K562 (cell line): ENCODE measurements around the gene SYNGR3. TPM values are rescaled to one million over a fixed set of nuclear protein-coding genes. Genes with fewer than 3 reads are reported as not detected.

Experiments
- ELF4 ChIP-seq: fragments of 450-650 bp; formaldehyde crosslinking; IDR thresholded peaks from 2 replicates; pipeline ENCODE4 v1.4.0; 2022; ENCODE audit warnings: missing genetic modification characterization
- HNRNPL ChIP-seq: fragments of 200-400 bp; formaldehyde crosslinking; IDR thresholded peaks from 2 replicates; pipeline ENCODE4 v1.6.1; 2017; ENCODE audit warnings: low read depth, mild to moderate bottlenecking, low read length
- KDM5B ChIP-seq: fragments of 200-600 bp; sonication (generic); IDR thresholded peaks from 2 replicates; pipeline ENCODE4 v1.6.1; 2012; ENCODE audit warnings: low read depth, mild to moderate bottlenecking, moderate library complexity, low read length, control low read depth, inconsistent platforms; ENCODE audit not compliant: insufficient replicate concordance
- KLF6 ChIP-seq: fragments of 250-450 bp; sonication (Bioruptor Pico); IDR thresholded peaks from 2 replicates; pipeline ENCODE4 v1.4.0; 2020; ENCODE audit warnings: mild to moderate bottlenecking, moderate library complexity, borderline replicate concordance
- NEUROD1 ChIP-seq: fragments of 150-350 bp; IDR thresholded peaks from 2 replicates; pipeline ENCODE4 v1.6.1; 2014; ENCODE audit warnings: borderline replicate concordance, low read length, low read depth; ENCODE audit not compliant: partially characterized antibody
- PCBP2 ChIP-seq: fragments of 200-400 bp; formaldehyde crosslinking; IDR thresholded peaks from 2 replicates; pipeline ENCODE4 v1.6.1; 2018; ENCODE audit warnings: low read length, low read depth, mild to moderate bottlenecking, moderate library complexity; ENCODE audit not compliant: poor library complexity, severe bottlenecking
- POLR2AphosphoS5 ChIP-seq: IDR thresholded peaks from 2 replicates; pipeline ENCODE4 v1.6.1; 2011; ENCODE audit warnings: mild to moderate bottlenecking, low read depth, low read length, moderate library complexity; ENCODE audit not compliant: control insufficient read depth, insufficient read depth
- SMARCE1 ChIP-seq: fragments of 450-650 bp; IDR thresholded peaks from 2 replicates; pipeline ENCODE4 v1.7.1; 2016; ENCODE audit warnings: mild to moderate bottlenecking
- SMC3 ChIP-seq: conservative IDR thresholded peaks from 2 replicates; pipeline ENCODE4 v1.6.1; 2011; ENCODE audit warnings: low read depth, low read length, improper control_type of control experiment; ENCODE audit not compliant: insufficient read depth
- SOX6 ChIP-seq: fragments of 450-650 bp; IDR thresholded peaks from 2 replicates; pipeline ENCODE4 v1.6.1; 2014; ENCODE audit warnings: mild to moderate bottlenecking
- YY1 ChIP-seq, 3 experiments: IDR thresholded peaks; 2 replicates each; pipeline ENCODE4 v1.6.1; 2011; ENCODE audit warnings: low read length in 2 of 3, mild to moderate bottlenecking in 2 of 3, moderate library complexity in 2 of 3, borderline replicate concordance in 1 of 3, control low read depth in 1 of 3, low read depth in 1 of 3; ENCODE audit not compliant: insufficient read depth in 3 of 3, insufficient replicate concordance in 2 of 3, control insufficient read depth in 1 of 3, insufficient read length in 1 of 3; ENCODE audit errors: extremely low read depth in 1 of 3
- ZNF282 ChIP-seq: sonication (generic); formaldehyde crosslinking; IDR thresholded peaks from 2 replicates; pipeline ENCODE4 v1.8.1; 2023; ENCODE audit warnings: missing genetic modification reagents
- ZNF830 ChIP-seq: fragments of 250-450 bp; sonication (Bioruptor Pico); IDR thresholded peaks from 2 replicates; pipeline ENCODE4 v1.5.0; 2021; ENCODE audit warnings: mild to moderate bottlenecking
- polyA plus RNA-seq, 8 experiments: library from polyadenylated mRNA; depleted of rRNA in 4 of 8; stranded (reverse) in 5 of 8; unstranded in 3 of 8; fragments of >200 nt; fragmentation: Nextera tagmentation in 2 of 8; fragmentation: Illumina TruSeq in 1 of 8; extraction: Ambion mirVana in 2 of 8; extraction: Trizol in 1 of 8; gene quantifications; 2 replicates each; pipeline versions ENCODE4 v1.2.1 to v1.2.3, GENCODE V29; 2011 to 2014; ENCODE audit warnings: inconsistent platforms in 1 of 8, missing spikeins in 1 of 8
- total RNA-seq, 7 experiments: library from RNA; depleted of rRNA in 6 of 7; stranded (reverse); fragments of >200 nt in 6 of 7; fragmentation: Illumina TruSeq in 2 of 7; extraction: Trizol in 2 of 7; gene quantifications; 2 replicates each; pipeline versions ENCODE4 v1.2.1 to v1.2.3, GENCODE V29; 2011 to 2021; ENCODE audit warnings: low replicate concordance in 1 of 7
- TF ChIP-seq, protein P1 (sequence below): fragments of 200-600 bp; sonication (generic); IDR thresholded peaks from one replicate; pipeline ENCODE4 v1.6.1; 2012; ENCODE audit warnings: mild to moderate bottlenecking, low read depth, low read length, inconsistent platforms

Gene SYNGR3
- total and polyA plus RNA-seq, 9 of the 15 experiments (the other 6 are each of a cell fraction or from before 2014, with no cell fraction given), result 3.7 to 69.2 (median 36.3) TPM

DNA sequence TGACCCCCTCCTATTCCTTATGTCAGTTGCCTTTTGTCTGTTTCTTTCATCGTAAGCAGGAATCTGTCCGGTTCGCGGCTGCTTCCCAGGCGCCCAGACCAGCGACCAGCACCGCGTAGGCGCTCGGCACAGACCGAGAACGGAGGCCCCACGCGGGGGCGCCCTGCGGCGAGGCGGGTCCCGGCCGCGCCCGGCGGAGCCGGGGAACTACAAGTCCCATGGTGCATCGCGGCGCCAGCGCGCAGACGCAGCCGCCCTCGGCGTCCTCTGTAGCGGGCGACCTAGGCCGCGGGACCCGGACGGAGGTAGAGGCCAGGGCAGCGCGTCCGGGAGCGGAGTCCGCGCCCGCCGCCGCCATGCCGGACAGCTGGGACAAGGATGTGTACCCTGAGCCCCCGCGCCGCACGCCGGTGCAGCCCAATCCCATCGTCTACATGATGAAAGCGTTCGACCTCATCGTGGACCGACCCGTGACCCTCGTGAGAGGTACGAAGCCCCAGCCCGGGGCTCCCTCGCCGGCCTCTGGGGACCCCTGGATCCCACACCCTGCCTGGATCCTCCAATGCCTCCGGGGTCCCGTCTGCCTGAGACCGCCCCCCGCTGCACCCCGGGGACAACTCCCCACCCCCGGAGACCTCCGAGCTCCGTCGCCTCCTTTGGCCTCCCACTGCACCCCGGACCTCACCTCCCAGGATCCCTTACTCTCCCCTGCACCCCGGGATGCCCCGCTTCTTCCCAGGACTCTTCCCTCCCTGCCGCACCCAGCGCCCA is 30.3 kb upstream of the SYNGR3 start, which contains the start of gene NDUFB10 (continued):
- TF ChIP-seq PCBP2 (no peak), SOX6 (peak; percentile 46; the same call in 1 of the 2 replicates), YY1 (IDR thresholded peaks at IDR 0.05; ENCODE audit: borderline replicate concordance in 1 of 3, control insufficient read depth in 1 of 3, extremely low read depth in 1 of 3, insufficient read depth in 3 of 3, insufficient read length in 1 of 3, insufficient replicate concordance in 2 of 3, low read depth in 1 of 3, low read length in 2 of 3) (peak; percentile 23 to 81 (median 78)), SMC3 (peak; percentile 55), ZNF830 (CRISPR knock-in tag) (no peak), POLR2AphosphoS5 (peak; percentile 51; the same call in 1 of the 2 replicates), SMARCE1 (0 out of 2 replicates have a peak, but pooled peaks have one; percentile 35), ZNF282 (no peak), KLF6 (CRISPR knock-in tag) (no peak), ELF4 (no peak), NEUROD1 (no peak), HNRNPL (peak; percentile 95), KDM5B (peak; percentile 87)
- TF ChIP-seq, protein P1, sequence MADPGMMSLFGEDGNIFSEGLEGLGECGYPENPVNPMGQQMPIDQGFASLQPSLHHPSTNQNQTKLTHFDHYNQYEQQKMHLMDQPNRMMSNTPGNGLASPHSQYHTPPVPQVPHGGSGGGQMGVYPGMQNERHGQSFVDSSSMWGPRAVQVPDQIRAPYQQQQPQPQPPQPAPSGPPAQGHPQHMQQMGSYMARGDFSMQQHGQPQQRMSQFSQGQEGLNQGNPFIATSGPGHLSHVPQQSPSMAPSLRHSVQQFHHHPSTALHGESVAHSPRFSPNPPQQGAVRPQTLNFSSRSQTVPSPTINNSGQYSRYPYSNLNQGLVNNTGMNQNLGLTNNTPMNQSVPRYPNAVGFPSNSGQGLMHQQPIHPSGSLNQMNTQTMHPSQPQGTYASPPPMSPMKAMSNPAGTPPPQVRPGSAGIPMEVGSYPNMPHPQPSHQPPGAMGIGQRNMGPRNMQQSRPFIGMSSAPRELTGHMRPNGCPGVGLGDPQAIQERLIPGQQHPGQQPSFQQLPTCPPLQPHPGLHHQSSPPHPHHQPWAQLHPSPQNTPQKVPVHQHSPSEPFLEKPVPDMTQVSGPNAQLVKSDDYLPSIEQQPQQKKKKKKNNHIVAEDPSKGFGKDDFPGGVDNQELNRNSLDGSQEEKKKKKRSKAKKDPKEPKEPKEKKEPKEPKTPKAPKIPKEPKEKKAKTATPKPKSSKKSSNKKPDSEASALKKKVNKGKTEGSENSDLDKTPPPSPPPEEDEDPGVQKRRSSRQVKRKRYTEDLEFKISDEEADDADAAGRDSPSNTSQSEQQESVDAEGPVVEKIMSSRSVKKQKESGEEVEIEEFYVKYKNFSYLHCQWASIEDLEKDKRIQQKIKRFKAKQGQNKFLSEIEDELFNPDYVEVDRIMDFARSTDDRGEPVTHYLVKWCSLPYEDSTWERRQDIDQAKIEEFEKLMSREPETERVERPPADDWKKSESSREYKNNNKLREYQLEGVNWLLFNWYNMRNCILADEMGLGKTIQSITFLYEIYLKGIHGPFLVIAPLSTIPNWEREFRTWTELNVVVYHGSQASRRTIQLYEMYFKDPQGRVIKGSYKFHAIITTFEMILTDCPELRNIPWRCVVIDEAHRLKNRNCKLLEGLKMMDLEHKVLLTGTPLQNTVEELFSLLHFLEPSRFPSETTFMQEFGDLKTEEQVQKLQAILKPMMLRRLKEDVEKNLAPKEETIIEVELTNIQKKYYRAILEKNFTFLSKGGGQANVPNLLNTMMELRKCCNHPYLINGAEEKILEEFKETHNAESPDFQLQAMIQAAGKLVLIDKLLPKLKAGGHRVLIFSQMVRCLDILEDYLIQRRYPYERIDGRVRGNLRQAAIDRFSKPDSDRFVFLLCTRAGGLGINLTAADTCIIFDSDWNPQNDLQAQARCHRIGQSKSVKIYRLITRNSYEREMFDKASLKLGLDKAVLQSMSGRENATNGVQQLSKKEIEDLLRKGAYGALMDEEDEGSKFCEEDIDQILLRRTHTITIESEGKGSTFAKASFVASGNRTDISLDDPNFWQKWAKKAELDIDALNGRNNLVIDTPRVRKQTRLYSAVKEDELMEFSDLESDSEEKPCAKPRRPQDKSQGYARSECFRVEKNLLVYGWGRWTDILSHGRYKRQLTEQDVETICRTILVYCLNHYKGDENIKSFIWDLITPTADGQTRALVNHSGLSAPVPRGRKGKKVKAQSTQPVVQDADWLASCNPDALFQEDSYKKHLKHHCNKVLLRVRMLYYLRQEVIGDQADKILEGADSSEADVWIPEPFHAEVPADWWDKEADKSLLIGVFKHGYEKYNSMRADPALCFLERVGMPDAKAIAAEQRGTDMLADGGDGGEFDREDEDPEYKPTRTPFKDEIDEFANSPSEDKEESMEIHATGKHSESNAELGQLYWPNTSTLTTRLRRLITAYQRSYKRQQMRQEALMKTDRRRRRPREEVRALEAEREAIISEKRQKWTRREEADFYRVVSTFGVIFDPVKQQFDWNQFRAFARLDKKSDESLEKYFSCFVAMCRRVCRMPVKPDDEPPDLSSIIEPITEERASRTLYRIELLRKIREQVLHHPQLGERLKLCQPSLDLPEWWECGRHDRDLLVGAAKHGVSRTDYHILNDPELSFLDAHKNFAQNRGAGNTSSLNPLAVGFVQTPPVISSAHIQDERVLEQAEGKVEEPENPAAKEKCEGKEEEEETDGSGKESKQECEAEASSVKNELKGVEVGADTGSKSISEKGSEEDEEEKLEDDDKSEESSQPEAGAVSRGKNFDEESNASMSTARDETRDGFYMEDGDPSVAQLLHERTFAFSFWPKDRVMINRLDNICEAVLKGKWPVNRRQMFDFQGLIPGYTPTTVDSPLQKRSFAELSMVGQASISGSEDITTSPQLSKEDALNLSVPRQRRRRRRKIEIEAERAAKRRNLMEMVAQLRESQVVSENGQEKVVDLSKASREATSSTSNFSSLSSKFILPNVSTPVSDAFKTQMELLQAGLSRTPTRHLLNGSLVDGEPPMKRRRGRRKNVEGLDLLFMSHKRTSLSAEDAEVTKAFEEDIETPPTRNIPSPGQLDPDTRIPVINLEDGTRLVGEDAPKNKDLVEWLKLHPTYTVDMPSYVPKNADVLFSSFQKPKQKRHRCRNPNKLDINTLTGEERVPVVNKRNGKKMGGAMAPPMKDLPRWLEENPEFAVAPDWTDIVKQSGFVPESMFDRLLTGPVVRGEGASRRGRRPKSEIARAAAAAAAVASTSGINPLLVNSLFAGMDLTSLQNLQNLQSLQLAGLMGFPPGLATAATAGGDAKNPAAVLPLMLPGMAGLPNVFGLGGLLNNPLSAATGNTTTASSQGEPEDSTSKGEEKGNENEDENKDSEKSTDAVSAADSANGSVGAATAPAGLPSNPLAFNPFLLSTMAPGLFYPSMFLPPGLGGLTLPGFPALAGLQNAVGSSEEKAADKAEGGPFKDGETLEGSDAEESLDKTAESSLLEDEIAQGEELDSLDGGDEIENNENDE, result no peak
